SJSA1 (cell line): Measurements from ENCODE around the gene OPALIN. TPM values are rescaled to one million over a fixed set of nuclear protein-coding genes. Genes with fewer than 3 reads are reported as not detected.

ENCODE experiments used
- total RNA-seq: library from RNA; depleted of rRNA; stranded (reverse); fragments of >200 nt; shearing (Covaris generic); gene quantifications from 2 replicates; pipeline ENCODE4 v1.2.3, GENCODE V29; 2014; rRNA removed

Gene OPALIN
- total RNA-seq, 1 experiment from 2014 or later: not detected

Other genes with a start within 250 kb of the OPALIN start
- 3.1 and 8.0 TPM in 2 replicates for gene ZNF518A, start 228.7 kb downstream of the OPALIN start, total RNA-seq
- gene BLNK, start 87.4 kb downstream of the OPALIN start, total RNA-seq: not detected in 2 replicates
- gene DNTT, start 54.6 kb downstream of the OPALIN start, total RNA-seq: not detected in 2 replicates
- gene TLL2, start 154.9 kb upstream of the OPALIN start, total RNA-seq: not detected in 2 replicates
- gene TM9SF3, start 228.0 kb upstream of the OPALIN start, total RNA-seq: 119 and 139 TPM in 2 replicates